ENCODE measurements around the gene THRA. TPM values are rescaled to one million over a fixed set of nuclear protein-coding genes. Genes with fewer than 3 reads are reported as not detected.

Gene THRA
- total RNA-seq, 1 experiment from 2014 or later, result 18.4 TPM

- in situ Hi-C loops (cut with HindIII; ENCODE audit: low sequenced_read_pairs), result loop anchor here (5.0 to 25.0 kb wide), 2 partner anchors 104 to 239 kb away; partner anchors contain the start of genes RAPGEFL1 and RARA
- DNase-seq (ENCODE audit: low spot score), result no peak
These were observed 10.8 kb downstream of the THRA start for GRCh38 chr17:40073454-40074174.

GRCh38 chr17:40074175-40074512, 11.4 kb downstream of the THRA start:
- in situ Hi-C loops (cut with HindIII; ENCODE audit: low sequenced_read_pairs), result loop anchor here (5.0 to 25.0 kb wide), 2 partner anchors 103 to 238 kb away; partner anchors contain the start of genes RAPGEFL1 and RARA
- DNase-seq (ENCODE audit: low spot score), result no peak

- DNase-seq (ENCODE audit: low spot score), result no peak
- in situ Hi-C loops (cut with HindIII; ENCODE audit: low sequenced_read_pairs), result loop anchor here (5.0 to 25.0 kb wide), 2 partner anchors 102 to 237 kb away; partner anchors contain the start of genes RAPGEFL1 and RARA
These were observed 12.1 kb downstream of the THRA start for GRCh38 chr17:40074871-40075200.

- in situ Hi-C loops (cut with HindIII; ENCODE audit: low sequenced_read_pairs), result no loop called here
- DNase-seq (ENCODE audit: low spot score), result peak; percentile 84
These were observed 12.6 kb downstream of the THRA start for GRCh38 chr17:40075201-40075941.

- in situ Hi-C loops (cut with HindIII; ENCODE audit: low sequenced_read_pairs), result no loop called here
- peak; percentile 46 for DNase-seq (ENCODE audit: low spot score)
These were observed 13.3 kb downstream of the THRA start for GRCh38 chr17:40075942-40076498.

- DNase-seq (ENCODE audit: low spot score), result peak; percentile 83
- in situ Hi-C loops (cut with HindIII; ENCODE audit: low sequenced_read_pairs), result no loop called here
These were observed 13.8 kb downstream of the THRA start for GRCh38 chr17:40076591-40076990.

- in situ Hi-C loops (cut with HindIII; ENCODE audit: low sequenced_read_pairs), result no loop called here
- DNase-seq (ENCODE audit: low spot score), result no peak
These were observed 16.8 kb downstream of the THRA start for GRCh38 chr17:40079545-40079944.

GRCh38 chr17:40084477-40084876, 21.7 kb downstream of the THRA start:
- no peak for DNase-seq (ENCODE audit: low spot score)
- in situ Hi-C loops (cut with HindIII; ENCODE audit: low sequenced_read_pairs), result no loop called here

- peak; percentile 56 for DNase-seq (ENCODE audit: low spot score)
- in situ Hi-C loops (cut with HindIII; ENCODE audit: low sequenced_read_pairs), result no loop called here
These were observed 23.6 kb downstream of the THRA start for GRCh38 chr17:40086150-40087044.

GRCh38 chr17:40087049-40087794, 24.5 kb downstream of the THRA start:
- DNase-seq (ENCODE audit: low spot score), result no peak
- in situ Hi-C loops (cut with HindIII; ENCODE audit: low sequenced_read_pairs), result no loop called here

- no peak for DNase-seq (ENCODE audit: low spot score)
- in situ Hi-C loops (cut with HindIII; ENCODE audit: low sequenced_read_pairs), result no loop called here
These were observed 25.3 kb downstream of the THRA start for GRCh38 chr17:40087903-40088718.

GRCh38 chr17:40089077-40089895, 26.5 kb downstream of the THRA start:
- DNase-seq (ENCODE audit: low spot score), result no peak
- in situ Hi-C loops (cut with HindIII; ENCODE audit: low sequenced_read_pairs), result no loop called here

- in situ Hi-C loops (cut with HindIII; ENCODE audit: low sequenced_read_pairs), result no loop called here
- DNase-seq (ENCODE audit: low spot score), result no peak
These were observed 27.7 kb downstream of the THRA start for GRCh38 chr17:40090237-40091119.

GRCh38 chr17:40091691-40092397, 29.1 kb downstream of the THRA start:
- in situ Hi-C loops (cut with HindIII; ENCODE audit: low sequenced_read_pairs), result no loop called here
- DNase-seq (ENCODE audit: low spot score), result peak; percentile 56

GRCh38 chr17:40092581-40092980, 29.8 kb downstream of the THRA start:
- peak; percentile 87 for DNase-seq (ENCODE audit: low spot score)
- in situ Hi-C loops (cut with HindIII; ENCODE audit: low sequenced_read_pairs), result no loop called here

Data from G401 (cell line).